Nephron (organoid): ENCODE data around the gene WWOX.

Source experiments
- H3K27ac Mint-ChIP-seq, 3 experiments: 2 replicates each; pipeline ENCODE4 v1.8.0; 2020; ENCODE audit warnings: mixed read lengths in 3 of 3, mild to moderate bottlenecking in 2 of 3, moderate library complexity in 1 of 3
- H3K27me3 Mint-ChIP-seq: 2 replicates; pipeline ENCODE4 v1.8.0; 2021; ENCODE audit warnings: low read depth, mild to moderate bottlenecking, moderate library complexity, mixed read lengths
- H3K36me3 Mint-ChIP-seq: 2 replicates; pipeline ENCODE4 v1.8.0; 2020; ENCODE audit warnings: low read depth, mixed read lengths
- H3K4me1 Mint-ChIP-seq: 2 replicates; pipeline ENCODE4 v1.8.0; 2020; ENCODE audit warnings: mixed read lengths
- H3K4me3 Mint-ChIP-seq, 3 experiments: 2 replicates each; pipeline ENCODE4 v1.8.0; 2020; ENCODE audit warnings: mild to moderate bottlenecking in 3 of 3, mixed read lengths in 3 of 3, moderate library complexity in 2 of 3
- H3K9me3 Mint-ChIP-seq: 2 replicates; pipeline ENCODE4 v1.8.0; 2020; ENCODE audit warnings: mixed read lengths
- TF ChIP-seq, protein P1 (sequence below), 3 experiments: fragments of 200-600 bp; sonication (generic); IDR thresholded peaks; one replicate each; pipeline ENCODE4 v1.5.0; 2021; ENCODE audit warnings: antibody characterized with exemption in 3 of 3; ENCODE audit not compliant: unreplicated experiment in 3 of 3

Gene WWOX

DNA sequence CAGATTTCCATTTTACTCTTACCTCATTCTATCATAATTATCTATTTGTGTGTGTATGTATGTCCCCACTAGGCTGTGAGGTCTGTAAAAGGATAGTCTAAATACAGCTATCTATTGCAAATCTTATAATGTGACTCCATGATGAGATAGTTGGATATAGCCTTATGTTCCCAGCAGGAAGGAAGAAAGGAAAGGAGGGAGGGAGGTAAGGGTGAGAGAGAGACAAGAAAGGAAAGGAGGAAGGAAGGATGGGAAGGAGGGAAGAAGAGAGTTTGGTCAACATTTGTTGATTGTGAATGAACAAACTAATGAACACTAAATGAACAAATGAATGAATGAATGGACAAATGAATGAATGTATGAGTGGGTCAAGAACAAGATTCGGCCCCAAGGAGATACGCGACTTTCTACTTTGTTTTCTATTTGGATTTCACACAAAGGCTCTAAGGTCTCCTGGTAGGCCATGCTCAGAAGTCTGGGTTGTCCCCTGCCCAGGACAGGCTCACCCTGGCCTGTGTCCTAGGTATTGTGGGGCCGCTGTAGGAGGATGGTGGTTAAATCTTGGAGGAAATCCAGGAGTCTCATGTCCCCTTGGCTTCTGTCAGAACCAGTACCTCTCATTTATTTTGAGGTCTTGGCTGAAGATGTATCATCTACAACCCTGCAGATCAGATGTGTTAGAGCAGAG is 195.2 kb downstream of the WWOX start:
- peaks cover 30% of the 10 kb centered on the region for H3K4me1 Mint-ChIP-seq
- no peak overlapping the region for H3K4me3 Mint-ChIP-seq
- no peaks in the 10 kb centered on the region for H3K36me3 Mint-ChIP-seq
- H3K9me3 Mint-ChIP-seq, result no peaks in the 10 kb centered on the region
- no peaks in the 10 kb centered on the region for H3K27me3 Mint-ChIP-seq
- TF ChIP-seq, protein P1, sequence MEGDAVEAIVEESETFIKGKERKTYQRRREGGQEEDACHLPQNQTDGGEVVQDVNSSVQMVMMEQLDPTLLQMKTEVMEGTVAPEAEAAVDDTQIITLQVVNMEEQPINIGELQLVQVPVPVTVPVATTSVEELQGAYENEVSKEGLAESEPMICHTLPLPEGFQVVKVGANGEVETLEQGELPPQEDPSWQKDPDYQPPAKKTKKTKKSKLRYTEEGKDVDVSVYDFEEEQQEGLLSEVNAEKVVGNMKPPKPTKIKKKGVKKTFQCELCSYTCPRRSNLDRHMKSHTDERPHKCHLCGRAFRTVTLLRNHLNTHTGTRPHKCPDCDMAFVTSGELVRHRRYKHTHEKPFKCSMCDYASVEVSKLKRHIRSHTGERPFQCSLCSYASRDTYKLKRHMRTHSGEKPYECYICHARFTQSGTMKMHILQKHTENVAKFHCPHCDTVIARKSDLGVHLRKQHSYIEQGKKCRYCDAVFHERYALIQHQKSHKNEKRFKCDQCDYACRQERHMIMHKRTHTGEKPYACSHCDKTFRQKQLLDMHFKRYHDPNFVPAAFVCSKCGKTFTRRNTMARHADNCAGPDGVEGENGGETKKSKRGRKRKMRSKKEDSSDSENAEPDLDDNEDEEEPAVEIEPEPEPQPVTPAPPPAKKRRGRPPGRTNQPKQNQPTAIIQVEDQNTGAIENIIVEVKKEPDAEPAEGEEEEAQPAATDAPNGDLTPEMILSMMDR (IDR thresholded peaks at IDR 0.05; ENCODE audit: unreplicated experiment in 3 of 3), result no peak
- H3K27ac Mint-ChIP-seq, result peak overlapping the region in 2 of 3 experiments; percentile 25 to 94

DNA sequence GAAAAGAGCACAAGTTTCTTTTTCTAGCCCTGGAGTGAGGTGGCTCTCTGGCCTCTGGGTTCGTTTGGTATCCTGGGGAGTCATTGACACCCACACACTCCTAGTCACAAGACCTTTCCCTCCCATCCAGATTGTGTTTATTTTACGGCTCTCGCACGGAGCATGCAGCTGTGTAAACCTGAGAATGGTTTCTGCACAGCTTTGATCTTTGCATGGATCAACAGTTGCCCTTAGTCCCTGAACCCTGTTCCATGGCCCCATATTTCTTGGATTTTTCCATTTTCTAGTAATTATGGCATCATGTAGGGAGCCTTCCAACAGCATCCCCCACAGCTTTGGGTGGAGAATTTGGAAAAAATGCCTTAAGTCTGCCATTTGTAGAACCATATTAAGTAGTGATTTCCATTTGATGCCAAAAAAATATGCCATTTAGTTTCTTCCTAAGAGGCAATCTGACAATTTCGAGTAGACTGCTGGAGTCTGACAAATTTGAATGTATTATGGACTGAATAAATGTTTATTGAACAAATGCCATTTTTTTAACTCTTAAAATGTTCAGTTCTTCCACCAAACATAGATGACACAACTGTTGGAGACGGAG is 197.7 kb downstream of the WWOX start:
- peak overlapping the region; percentile 67 to 85 (median 73) for H3K27ac Mint-ChIP-seq
- TF ChIP-seq, protein P1 (IDR thresholded peaks at IDR 0.05; ENCODE audit: unreplicated experiment in 3 of 3), result no peak
- H3K27me3 Mint-ChIP-seq, result no peaks in the 10 kb centered on the region
- no peaks in the 10 kb centered on the region for H3K36me3 Mint-ChIP-seq
- H3K9me3 Mint-ChIP-seq, result no peaks in the 10 kb centered on the region
- H3K4me1 Mint-ChIP-seq, result peaks cover 15% of the 10 kb centered on the region
- peak overlapping the region in 2 of 3 experiments; percentile 33 to 62 for H3K4me3 Mint-ChIP-seq

DNA sequence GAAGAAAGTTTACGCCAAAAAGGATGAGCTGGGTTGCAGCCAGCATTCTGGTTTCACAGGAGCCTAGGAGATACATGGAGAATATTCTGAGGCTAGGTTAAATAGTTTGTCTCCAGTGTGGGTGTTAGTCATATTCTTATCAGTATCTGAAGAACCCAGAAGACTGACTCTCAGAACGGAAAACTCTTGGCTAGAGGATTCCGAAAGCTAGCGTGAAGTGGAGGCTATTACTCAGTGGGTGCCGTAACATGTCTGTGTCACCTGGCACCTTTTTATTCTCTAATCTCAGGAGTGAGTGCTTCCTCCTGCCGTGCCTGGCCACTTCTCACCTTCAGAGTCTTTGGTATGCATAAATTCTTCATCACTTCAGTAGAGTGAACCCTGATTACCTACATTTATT is 199.5 kb downstream of the WWOX start:
- Mint-ChIP-seq H3K27ac (peak overlapping the region in 1 of 3 experiments; percentile 30), H3K4me3 (no peak overlapping the region), H3K4me1 (peaks cover 9% of the 10 kb centered on the region), H3K9me3 (no peaks in the 10 kb centered on the region), H3K27me3 (no peaks in the 10 kb centered on the region), H3K36me3 (no peaks in the 10 kb centered on the region)
- TF ChIP-seq, protein P1 (IDR thresholded peaks at IDR 0.05; ENCODE audit: unreplicated experiment in 3 of 3), result no peak

DNA sequence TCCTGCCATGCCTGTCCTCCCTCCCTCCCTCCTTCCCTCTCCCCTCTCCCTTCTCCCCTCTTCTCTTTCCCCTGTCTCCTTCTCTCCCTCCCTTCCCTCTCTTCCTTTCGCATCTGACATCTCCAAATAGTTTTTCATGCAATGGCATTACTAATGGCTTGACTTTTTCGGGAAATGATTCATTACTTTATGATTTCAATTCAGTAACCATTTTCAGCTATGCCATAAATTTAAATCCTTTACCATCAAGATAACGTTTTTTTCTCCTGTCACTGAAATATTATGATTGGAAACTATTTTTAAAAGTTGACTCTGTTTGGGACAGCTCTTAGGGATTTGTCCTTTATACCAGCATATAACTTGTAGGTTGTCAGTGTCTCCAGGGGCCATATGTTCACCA is 201.0 kb downstream of the WWOX start:
- Mint-ChIP-seq H3K9me3 (no peaks in the 10 kb centered on the region), H3K36me3 (no peaks in the 10 kb centered on the region), H3K4me3 (no peak overlapping the region), H3K4me1 (peaks cover 12% of the 10 kb centered on the region), H3K27me3 (no peaks in the 10 kb centered on the region), H3K27ac (no peak overlapping the region)
- TF ChIP-seq, protein P1 (IDR thresholded peaks at IDR 0.05; ENCODE audit: unreplicated experiment in 3 of 3), result no peak

DNA sequence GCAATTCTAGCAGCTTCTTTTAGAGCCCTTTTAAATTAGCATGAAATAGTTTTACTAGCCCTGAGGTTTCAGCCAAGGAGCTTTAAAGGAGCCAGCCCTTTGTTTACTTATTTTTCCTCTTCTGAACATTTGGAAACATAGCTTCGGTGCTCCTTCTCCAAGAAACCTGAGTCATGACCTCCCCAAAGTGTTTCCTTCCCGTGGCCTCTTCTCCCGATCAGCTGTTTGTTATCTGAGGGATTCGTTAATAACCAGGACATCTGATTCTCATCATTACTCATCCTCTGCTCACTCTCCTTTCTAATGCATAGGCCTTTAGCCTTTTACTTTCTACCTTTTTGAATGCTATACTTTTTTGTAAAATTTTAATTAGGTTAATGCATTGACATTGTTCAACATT is 204.5 kb downstream of the WWOX start:
- H3K27me3 Mint-ChIP-seq, result peaks cover 6% of the 10 kb centered on the region
- peaks cover 6% of the 10 kb centered on the region for H3K4me1 Mint-ChIP-seq
- no peaks in the 10 kb centered on the region for H3K36me3 Mint-ChIP-seq
- TF ChIP-seq, protein P1 (IDR thresholded peaks at IDR 0.05; ENCODE audit: unreplicated experiment in 3 of 3), result no peak
- H3K4me3 Mint-ChIP-seq, result no peak overlapping the region
- H3K27ac Mint-ChIP-seq, result peak overlapping the region in 2 of 3 experiments; percentile 4 to 36
- no peaks in the 10 kb centered on the region for H3K9me3 Mint-ChIP-seq

DNA sequence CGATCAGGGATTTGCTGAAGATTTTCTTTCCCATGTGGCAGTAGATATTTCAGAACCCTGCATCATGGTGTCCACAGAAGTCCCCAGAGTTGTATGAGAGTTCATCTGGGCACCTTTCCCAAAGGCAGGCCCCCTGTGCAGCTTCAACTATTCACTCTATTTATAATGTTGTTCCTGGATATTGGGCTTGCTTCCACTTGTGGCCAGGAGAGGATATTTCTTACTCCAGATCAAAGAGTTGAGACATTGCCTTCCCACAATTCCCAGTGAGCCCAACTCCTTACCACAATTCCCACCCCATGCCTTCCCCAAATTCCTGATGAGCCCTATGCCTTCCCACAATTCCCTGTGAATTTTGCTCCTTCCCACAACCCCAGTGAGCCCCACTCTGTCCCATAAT is 206.9 kb downstream of the WWOX start:
- no peaks in the 10 kb centered on the region for H3K9me3 Mint-ChIP-seq
- H3K27me3 Mint-ChIP-seq, result peaks cover 6% of the 10 kb centered on the region
- TF ChIP-seq, protein P1 (IDR thresholded peaks at IDR 0.05; ENCODE audit: unreplicated experiment in 3 of 3), result no peak

More for the DNA sequence above, 206.9 kb downstream of the WWOX start:
- Mint-ChIP-seq H3K4me1 (peaks cover 14% of the 10 kb centered on the region), H3K4me3 (no peak overlapping the region), H3K36me3 (no peaks in the 10 kb centered on the region), H3K27ac (no peak overlapping the region)
